HG02642 (cell line): ENCODE data around the gene NBPF1.
"Not testable (repeated sequence)": the region's sequence is repeated elsewhere in the genome, so short reads cannot be mapped to it uniquely, and the experiment has no call there.

Experiments
- ATAC-seq: cut with Tn5 transposase; IDR thresholded peaks from one replicate; pipeline ENCODE4 v1.9.1; 2021; ENCODE audit warnings: mild to moderate bottlenecking; ENCODE audit not compliant: unreplicated experiment, poor library complexity

The NBPF1 gene

GRCh38 chr1:16642025-16642966 lies 28.9 kb upstream of the NBPF1 start:
- ATAC-seq: not testable (repeated sequence)

DNA sequence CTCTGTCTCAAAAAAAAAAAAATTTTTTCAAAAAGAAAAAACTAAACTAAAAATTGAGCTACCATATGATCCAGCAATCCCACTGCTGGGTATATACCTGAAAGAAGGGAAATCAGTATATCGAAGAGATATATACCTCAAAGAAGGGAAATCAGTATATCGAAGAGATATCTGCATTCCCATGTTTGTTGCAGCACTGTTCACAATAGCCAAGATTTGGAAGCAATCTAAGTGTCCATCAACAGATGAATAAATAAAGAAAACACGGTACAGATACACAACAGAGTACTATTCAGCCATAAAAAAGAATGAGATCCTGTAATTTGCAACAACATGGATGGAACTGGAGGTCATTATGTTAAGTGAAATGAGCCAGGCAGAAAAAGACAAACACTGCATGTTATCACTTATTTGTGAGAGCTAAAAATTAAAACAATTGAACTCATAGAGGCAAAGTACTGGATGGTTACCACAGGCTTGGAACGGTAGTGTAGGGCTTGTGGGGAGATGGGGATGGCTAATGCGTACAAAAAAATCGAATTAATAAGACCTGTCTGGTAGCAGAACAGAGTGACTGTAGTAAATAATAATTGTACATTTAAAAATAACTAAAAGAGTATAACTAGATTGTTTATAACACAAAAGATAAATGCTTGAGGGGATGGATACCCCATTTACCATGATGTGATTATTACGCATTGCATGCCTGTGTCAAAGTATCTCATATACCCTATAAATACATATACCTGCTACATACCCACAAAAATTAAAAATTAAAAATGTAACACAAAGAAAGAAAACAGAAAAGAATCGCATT lies 28.0 kb upstream of the NBPF1 start:
- ATAC-seq: not testable (repeated sequence)

DNA sequence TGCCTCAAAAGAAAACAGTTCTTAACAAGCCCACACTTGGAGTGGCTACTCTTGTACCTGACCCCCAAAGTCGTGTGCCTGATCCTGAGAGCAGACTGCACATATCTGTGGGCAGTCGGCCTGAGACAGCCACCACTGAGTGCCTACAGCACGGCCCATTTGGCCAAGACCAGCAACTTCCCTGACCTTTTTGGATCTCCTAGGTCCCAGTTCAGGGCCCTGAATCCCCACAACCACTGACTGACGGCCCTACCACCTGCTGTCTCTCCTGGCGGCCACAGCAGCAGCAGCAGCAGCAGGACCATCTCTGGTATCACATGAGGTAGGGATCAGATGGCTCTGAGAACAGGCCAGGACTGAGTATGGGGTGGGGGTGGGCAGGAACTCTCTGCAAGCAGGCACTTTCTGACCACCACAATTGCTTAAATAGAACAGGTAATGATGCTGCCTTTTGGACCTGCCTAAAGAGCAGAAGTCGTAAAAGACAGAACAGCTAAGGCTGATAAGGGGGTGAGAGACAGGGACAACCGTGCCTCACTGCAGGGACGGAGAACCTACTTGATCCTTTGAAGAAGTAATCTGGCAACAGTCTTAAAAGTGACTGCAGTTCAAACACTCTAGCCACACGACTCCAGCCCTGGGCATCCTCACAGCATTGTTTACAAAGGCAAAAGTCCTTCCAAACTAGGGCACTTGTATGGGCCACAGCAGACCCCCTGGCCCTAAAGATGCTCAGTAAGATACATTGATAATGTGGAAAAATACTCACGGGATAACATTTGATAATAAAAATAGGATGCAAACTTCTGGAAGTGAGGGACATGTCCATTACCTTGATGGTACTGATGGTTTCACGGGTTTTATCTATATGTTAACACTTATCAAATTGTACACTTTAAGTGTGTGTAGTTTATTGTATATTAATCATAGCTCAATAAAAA lies 26.0 kb upstream of the NBPF1 start:
- not testable (repeated sequence) for ATAC-seq

DNA sequence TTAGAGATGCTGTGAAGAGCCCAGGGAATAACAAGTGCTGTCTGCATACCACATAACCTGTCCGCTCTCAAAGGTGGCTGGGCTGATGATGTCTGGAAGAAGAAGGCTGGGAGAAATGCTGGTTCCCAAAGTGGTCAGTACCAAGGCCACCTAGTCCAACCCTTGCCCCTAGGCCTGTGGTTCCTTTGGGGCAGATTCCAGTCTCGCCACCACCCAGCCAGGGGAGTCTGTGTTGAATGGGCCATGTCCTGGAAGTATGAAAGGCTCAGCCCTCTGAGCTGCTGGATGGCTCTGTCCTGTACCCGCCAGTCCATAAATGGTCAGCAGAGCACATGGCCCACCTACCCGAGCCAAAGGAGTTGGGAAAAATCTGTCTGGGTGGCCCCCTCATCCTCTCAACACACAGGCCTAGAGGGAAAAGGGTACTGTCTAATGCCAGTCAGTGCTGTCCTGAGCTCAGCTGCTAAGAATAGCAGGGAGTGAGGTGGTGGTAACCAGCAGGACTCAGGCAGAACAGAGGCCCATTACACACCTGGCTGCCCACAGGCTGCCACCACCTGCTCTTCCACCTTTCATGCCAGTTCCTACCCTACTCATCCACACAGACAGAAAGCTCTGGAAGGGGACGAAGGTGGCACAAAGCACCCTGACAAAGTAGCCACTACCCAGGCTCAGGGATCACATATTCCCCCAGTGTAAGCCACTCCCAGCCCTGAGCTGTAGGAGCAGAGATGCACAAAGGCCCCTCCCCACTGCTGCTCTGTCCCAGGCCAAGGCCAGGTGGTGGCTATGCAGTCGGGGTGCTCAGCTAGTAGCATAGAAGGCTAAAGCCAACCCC lies 24.8 kb upstream of the NBPF1 start:
- not testable (repeated sequence) for ATAC-seq

- ATAC-seq: not testable (repeated sequence)
These were observed 23.3 kb upstream of the NBPF1 start for GRCh38 chr1:16636551-16637195.

DNA sequence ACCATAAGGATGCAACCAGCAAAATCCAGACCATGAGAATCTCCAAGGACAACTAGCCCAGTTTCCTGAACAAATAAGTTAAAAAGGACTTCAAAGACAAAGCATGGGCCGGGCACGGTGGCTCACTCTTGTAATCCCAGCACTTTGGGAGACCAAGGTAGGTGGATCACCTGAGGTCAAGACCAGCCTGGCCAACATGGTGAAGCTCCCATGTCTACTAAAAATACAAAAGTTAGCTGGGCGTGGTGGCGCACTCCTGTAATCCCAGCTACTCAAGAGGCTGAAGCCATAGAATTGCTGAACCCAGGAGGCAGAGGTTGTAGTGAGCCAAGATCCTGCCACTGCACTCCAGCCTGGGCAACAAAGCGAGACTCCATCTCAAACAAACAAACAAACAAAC lies 22.6 kb upstream of the NBPF1 start:
- ATAC-seq: not testable (repeated sequence)

DNA sequence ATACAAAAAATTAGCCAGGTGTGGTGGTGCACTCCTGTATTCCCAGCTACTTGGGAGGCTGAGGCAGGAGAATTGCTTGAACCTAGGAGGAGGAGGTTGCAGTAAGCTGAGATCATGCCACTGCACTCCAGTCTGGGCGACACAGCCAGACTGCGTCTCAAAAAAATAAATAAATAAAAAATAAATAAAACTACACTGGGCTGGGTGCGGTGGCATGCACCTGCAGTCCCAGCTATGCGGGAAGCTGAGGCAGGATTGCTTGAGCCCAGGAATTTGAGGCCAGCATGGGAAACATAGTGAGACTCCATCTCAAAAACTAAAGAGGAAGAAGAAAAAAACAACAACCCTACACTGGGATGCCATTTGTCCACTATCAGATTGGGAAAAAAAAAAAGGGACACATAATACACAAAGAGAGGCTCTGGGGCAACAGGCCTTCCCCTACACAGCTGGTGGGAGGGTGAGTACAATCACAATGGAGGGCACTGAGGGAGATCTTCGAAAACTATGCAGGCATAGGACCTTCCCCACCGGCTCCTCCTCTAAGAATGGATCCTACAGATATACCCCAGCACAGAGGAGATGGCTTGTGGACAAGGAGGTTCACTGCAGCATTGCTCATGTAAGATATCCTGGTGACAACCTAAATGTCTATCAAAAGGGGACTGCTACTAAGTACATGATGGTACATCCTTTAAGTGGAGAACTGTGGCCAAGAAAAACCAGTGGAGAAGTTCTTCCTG lies 20.3 kb upstream of the NBPF1 start:
- ATAC-seq: not testable (repeated sequence)

DNA sequence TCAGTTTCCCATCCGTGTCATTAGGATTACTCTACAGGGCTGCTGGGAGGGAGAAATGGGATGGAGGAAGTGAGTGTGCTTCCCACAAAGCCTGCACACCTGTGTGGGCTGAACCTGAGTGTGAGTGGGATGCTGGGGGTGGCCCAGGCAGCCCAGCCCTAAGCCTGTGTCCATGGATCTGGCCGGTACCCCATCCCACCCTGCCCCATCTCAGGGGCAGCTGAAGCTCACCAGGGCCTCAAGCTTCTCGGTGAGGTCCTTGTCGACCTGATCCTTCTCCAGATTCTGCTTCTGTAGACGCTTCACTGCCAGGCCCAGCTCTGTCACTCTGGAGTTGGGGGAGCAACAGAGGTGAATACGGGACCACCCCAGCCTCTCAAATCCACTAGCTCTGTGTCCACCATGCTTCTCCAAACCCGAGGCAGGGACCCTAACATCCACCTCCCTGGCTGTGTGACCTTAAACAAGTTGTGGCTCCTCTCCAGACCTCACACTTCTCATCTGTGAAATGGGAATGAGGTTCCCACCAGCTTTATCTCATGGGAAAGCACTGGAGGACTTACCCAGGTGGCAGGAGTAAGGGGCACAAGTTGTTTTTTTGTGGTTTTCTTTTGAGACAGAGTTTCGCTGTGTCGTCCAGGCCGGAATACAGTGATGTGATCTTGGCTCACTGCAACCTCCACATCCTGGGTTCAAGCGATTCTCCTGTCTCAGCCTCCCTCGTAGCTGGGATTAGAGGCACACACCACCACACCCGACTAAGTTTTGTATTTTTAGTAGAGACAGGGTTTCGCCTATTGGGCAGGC lies 18.9 kb upstream of the NBPF1 start:
- ATAC-seq: not testable (repeated sequence)

DNA sequence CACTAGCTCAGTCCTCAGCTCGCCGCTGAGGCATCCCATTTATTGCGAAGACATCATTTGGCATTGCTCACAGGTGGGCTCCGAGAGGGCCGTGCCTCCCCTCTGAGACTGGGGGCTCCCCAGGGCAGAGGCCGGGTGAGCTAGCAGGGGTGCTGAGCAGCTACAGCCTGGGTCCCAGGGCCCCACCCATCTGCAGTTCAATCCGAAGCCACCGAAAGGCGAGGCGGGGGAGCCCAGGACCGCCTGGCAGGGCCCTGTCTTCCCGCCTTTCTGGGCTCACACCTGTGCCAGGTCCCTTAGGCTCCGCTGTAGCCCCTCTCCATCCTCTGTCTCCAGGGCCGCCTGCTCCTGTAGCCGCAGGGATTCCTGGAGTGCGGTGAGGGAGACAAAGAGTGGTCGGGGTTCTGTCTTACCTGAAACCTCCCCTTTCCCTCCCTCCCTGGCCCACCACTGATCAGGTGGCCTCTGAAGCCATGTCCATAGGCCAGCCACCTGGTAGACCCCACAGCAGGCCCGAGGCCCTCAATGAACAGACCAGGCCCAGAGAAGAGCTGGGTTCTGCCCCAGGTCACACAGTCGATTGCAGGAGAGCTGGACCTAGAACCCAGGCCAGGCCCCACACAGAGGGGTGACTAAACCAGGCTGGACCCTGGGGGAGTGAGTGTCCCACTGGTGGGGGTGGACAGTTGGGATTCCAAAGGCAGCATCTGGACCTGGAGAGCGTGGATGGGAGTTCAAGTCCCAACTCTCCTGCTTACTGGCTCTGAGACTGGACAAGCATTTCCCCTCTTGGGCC lies 18.1 kb upstream of the NBPF1 start:
- ATAC-seq: no peak

DNA sequence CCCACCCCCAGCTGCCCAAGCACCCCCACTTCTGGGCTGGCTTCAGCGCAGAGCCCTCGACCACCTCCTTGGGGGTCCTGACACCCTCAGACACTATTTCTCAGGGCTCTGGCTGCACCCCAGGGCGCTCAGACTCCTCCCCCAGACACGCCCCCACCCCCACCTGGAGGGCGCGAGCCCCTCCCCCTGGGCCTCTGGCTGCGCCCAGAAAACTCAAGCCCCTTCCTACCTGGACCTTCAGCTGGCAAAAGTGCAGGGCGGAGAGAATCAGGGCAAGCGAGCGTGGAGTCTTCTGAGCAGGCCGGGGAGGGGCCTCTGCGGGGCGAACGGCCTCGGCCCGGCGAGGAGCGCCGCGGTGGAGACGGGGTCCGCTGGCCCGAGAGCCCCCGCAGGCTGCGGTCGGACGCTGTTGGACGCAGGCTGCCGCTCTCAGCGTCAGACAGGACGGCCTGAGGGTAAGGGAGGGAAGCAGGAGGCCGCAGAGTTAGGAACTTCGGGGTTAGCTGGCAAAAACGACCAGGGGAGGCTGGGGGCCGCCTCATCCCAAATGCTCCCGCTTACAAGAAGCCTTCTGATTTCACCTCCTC lies 17.4 kb upstream of the NBPF1 start:
- ATAC-seq: no peak

DNA sequence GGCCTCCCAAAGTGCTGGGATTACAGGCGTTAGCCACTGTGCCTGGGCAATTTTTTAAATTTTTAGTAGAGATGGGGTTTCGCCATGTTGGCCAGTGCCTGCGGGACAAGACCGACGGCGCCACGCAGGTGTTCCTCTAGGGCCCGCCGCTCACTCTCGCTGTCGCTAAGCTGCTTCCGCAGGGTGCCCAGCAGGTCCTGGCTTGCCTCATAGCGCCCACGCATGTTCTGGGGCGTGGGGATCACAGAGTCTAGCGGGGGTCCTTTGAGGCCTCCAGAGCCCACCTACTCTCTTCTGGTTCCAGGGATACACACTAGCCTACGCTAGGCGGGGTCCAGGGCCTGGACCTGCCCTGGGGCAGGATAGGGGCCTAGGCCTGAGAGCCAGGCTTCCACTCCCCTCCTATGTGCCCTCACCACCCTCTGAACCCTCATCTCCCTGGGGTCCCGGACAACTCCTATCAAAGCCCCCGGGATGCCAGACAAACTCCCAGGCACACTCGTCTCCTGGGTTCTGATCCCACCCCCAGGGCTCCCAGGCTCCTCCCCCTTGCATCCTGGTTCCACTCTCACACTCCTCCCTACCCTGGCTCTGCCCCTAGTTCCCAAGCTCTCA lies 16.7 kb upstream of the NBPF1 start:
- ATAC-seq: not testable (repeated sequence)

DNA sequence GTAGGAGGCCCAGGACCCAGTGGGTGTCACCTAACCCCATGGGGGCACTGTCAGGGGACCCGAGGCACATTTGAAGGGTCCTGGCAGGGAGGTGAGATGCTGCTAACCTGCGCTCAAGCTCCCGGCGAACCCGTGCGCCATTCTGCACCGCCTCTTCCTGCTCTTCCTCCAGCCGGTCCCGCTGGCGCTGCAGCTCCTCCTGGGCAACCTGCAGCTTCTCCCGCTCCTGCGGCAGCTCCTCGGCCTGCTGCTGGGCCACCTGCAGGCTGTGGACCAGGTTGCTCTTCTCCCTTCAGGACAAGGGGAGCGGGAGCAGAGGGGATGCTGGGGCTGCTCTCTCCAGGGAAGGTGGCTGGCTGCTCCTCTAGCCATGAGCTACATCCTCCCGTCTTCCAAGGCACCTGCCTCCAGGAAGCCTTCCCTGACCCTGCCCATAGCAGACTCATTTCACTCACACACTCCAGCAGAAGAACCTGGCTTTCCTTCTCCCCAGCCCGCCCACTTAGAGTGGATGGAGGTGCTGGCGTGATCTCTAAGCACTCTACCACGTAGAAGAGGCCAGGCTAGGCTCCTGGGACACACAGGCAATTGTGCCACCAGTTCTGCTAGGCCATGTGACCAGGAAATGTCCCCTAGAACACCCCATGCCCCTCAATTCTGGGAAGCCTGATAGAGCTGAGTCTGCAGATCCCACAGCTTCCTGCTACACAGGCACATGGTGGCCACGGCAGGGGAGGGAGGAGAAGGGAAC lies 15.2 kb upstream of the NBPF1 start:
- ATAC-seq: no peak

- ATAC-seq: not testable (repeated sequence)
These were observed 13.1 kb upstream of the NBPF1 start for GRCh38 chr1:16626409-16626983.

GRCh38 chr1:16625497-16626408 lies 12.4 kb upstream of the NBPF1 start:
- ATAC-seq: no peak
